Central memory CD4-positive, alpha-beta T cell (primary cell): ENCODE measurements around the gene MAFG.

Experiments
- DNase-seq: peaks from one replicate; pipeline ENCODE4 v3.0.0; 2022

Gene MAFG

GRCh38 chr17:81908793-81909192 is 18.7 kb downstream of the MAFG start:
- no peak for DNase-seq

GRCh38 chr17:81907219-81908145 is 20.1 kb downstream of the MAFG start:
- no peak for DNase-seq

- DNase-seq: no peak
Measured at GRCh38 chr17:81906476-81907218, 20.9 kb downstream of the MAFG start.

- DNase-seq: no peak
Measured at GRCh38 chr17:81905993-81906392, 21.5 kb downstream of the MAFG start.

GRCh38 chr17:81905424-81905875 is 22.1 kb downstream of the MAFG start:
- DNase-seq: no peak

GRCh38 chr17:81904600-81905423 is 22.7 kb downstream of the MAFG start:
- DNase-seq: no peak

- DNase-seq: no peak
Measured at GRCh38 chr17:81903896-81904599, 23.5 kb downstream of the MAFG start.

- no peak for DNase-seq
Measured at GRCh38 chr17:81903415-81903831, 24.1 kb downstream of the MAFG start.

- no peak for DNase-seq
Measured at GRCh38 chr17:81902653-81903414, 24.7 kb downstream of the MAFG start.

GRCh38 chr17:81902023-81902652 is 25.4 kb downstream of the MAFG start, which contains the start of gene NPB:
TSS of gene NPB (plus strand) at chr17:81902238. CDS start at chr17:81902278, 40 bp downstream.
- DNase-seq: no peak

- DNase-seq: no peak
Measured at GRCh38 chr17:81901167-81902022, 26.1 kb downstream of the MAFG start.

- DNase-seq: no peak
Measured at GRCh38 chr17:81900181-81900820, 27.2 kb downstream of the MAFG start.

GRCh38 chr17:81899514-81900166 is 27.9 kb downstream of the MAFG start:
- DNase-seq: no peak

GRCh38 chr17:81898885-81899284 is 28.6 kb downstream of the MAFG start:
- DNase-seq: no peak

- DNase-seq: no peak
Measured at GRCh38 chr17:81898029-81898866, 29.3 kb downstream of the MAFG start.

- DNase-seq: no peak
Measured at GRCh38 chr17:81895400-81895799, 32.1 kb downstream of the MAFG start.

- no peak for DNase-seq
Measured at GRCh38 chr17:81891303-81891552, 36.3 kb downstream of the MAFG start.
